ENCODE data around the gene SYTL2.
A peak's percentile ranks its signal among the peaks of the same experiment; 100 is the strongest.

SYTL2 gene

GRCh38 chr11:85718991-85719807, 91.7 kb downstream of the SYTL2 start:
- Histone ChIP-seq H3K4me1 (ENCODE audit: insufficient read depth, low read length) (peaks cover 31% of the 10 kb centered on the region), H3K4me3 (ENCODE audit: low read length) (peak overlapping the region; percentile 53), H3K36me3 (ENCODE audit: insufficient read depth, low read length) (no peaks in the 10 kb centered on the region), H3K27me3 (ENCODE audit: insufficient read depth, low read length) (no peaks in the 10 kb centered on the region), H2AFZ (ENCODE audit: low read depth, low read length) (peak overlapping the region; percentile 86), H3K9me3 (ENCODE audit: low read length) (no peaks in the 10 kb centered on the region)

DNA sequence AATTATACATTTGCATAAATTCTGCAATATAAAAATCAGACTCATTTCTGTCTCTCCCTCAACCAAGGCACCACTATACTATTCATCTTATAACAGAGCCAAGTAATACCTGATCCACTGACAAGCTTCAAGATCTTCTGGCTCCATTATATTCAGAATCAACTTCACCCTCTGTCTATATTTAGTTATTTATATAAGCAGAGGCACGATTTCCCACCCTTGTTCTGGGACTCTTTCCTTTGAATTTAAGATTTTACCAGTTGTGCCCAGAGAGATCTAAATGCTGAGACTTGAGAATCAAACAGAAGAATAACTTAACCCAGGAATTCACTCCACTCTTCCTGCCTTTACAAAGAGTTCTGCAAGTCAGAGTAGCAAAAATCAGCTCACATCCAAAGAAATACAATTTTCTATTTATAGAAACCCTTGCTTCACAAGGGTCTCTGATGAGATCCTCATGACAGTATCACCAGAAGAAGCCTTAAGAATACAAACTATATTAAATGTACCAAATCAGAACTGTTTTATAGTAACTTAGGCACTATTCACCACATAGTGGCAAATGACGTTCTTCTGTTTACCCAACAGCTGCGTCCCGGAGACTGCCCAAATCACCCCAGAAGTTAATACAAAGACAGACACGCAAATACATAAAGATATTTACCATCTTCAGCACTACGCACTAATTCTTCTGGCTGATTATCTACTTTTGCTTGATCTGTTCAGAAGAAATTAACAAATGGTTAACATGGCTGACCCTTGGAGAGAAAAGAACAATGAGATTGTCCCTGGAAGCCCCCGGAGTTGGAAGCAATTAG, 92.6 kb downstream of the SYTL2 start:
- Histone ChIP-seq H3K27me3 (ENCODE audit: insufficient read depth, low read length) (no peaks in the 10 kb centered on the region), H3K9me3 (ENCODE audit: low read length) (no peaks in the 10 kb centered on the region), H3K4me3 (ENCODE audit: low read length) (peak overlapping the region; percentile 53), H3K36me3 (ENCODE audit: insufficient read depth, low read length) (no peaks in the 10 kb centered on the region), H2AFZ (ENCODE audit: low read depth, low read length) (peak overlapping the region; percentile 86), H3K4me1 (ENCODE audit: insufficient read depth, low read length) (peaks cover 34% of the 10 kb centered on the region)

DNA sequence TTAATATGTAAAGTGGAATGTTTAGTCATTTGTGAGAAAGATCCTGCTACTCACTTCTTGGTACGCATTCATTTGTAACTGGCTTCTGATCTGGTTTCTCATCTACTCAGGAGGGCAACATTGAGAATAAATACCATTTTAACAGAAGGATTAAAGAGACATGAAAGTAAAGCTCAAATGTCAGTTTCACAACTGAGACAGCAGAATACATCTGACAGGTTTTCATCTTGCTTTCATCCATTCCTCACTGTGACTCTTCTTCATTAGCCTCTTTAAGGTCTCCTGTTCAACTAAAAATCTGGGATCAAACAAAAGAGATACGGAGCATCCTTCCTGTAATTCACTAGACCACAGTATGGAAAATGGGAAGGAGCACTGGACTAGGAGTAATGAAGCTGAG, 93.5 kb downstream of the SYTL2 start:
- H2AFZ ChIP-seq (ENCODE audit: low read depth, low read length): no peak overlapping the region

DNA sequence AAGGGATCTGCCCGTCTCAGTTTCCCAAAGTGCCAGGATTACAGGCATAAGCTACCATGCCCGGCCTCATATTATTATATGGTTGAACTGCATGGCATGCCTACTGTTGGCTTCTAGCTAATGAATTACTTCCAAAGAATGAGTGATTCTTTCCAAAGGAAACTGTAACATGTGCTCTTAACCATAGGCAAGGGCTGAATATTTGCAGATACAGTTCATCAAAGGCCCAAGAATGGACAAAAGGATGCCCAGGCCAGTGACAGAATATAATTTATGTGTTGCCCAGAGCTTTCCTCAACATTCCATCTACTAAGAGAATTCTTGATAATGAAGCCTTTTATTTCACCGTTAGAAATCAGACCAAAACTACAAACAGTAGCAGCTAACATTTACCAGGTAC, 98.0 kb downstream of the SYTL2 start:
- H3K36me3 ChIP-seq (ENCODE audit: insufficient read depth, low read length): no peaks in the 10 kb centered on the region
- no peaks in the 10 kb centered on the region for H3K27me3 ChIP-seq (ENCODE audit: insufficient read depth, low read length)
- no peaks in the 10 kb centered on the region for H3K9me3 ChIP-seq (ENCODE audit: low read length)
- no peak overlapping the region for H2AFZ ChIP-seq (ENCODE audit: low read depth, low read length)
- H3K4me3 ChIP-seq (ENCODE audit: low read length): no peak overlapping the region
- H3K4me1 ChIP-seq (ENCODE audit: insufficient read depth, low read length): peaks cover 25% of the 10 kb centered on the region

More for the DNA sequence above, 93.5 kb downstream of the SYTL2 start:
- Histone ChIP-seq H3K27me3 (ENCODE audit: insufficient read depth, low read length) (no peaks in the 10 kb centered on the region), H3K9me3 (ENCODE audit: low read length) (no peaks in the 10 kb centered on the region), H3K36me3 (ENCODE audit: insufficient read depth, low read length) (no peaks in the 10 kb centered on the region), H3K4me3 (ENCODE audit: low read length) (peak overlapping the region; percentile 53), H3K4me1 (ENCODE audit: insufficient read depth, low read length) (peaks cover 34% of the 10 kb centered on the region)

DNA sequence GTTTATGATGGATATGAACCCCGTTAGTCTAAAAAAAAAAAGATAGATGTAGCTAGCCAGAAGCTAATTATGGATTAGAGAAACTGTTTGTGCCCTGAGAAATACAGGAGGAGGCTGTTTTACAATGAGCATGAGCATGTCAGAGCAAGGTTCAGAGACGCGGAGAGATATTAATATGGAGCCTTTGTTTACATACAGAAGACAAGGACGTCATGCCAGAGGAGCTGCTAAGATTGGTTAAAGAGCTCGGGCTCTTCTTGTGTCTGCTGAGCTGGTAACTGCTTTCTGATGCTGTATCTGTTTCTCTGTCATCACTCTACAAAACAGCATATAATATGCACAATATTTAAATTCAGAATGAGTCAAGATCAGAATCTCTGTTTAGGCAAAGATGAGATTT, 100.0 kb downstream of the SYTL2 start:
- Histone ChIP-seq H3K36me3 (ENCODE audit: insufficient read depth, low read length) (no peaks in the 10 kb centered on the region), H3K4me3 (ENCODE audit: low read length) (no peak overlapping the region), H3K4me1 (ENCODE audit: insufficient read depth, low read length) (peaks cover 9% of the 10 kb centered on the region), H2AFZ (ENCODE audit: low read depth, low read length) (no peak overlapping the region), H3K27me3 (ENCODE audit: insufficient read depth, low read length) (no peaks in the 10 kb centered on the region), H3K9me3 (ENCODE audit: low read length) (no peaks in the 10 kb centered on the region)

- Histone ChIP-seq H2AFZ (ENCODE audit: low read depth, low read length) (no peak overlapping the region), H3K36me3 (ENCODE audit: insufficient read depth, low read length) (no peaks in the 10 kb centered on the region), H3K4me3 (ENCODE audit: low read length) (no peak overlapping the region), H3K9me3 (ENCODE audit: low read length) (no peaks in the 10 kb centered on the region), H3K4me1 (ENCODE audit: insufficient read depth, low read length) (peaks cover 9% of the 10 kb centered on the region), H3K27me3 (ENCODE audit: insufficient read depth, low read length) (no peaks in the 10 kb centered on the region)
Observed at GRCh38 chr11:85709941-85710702, 100.8 kb downstream of the SYTL2 start.

DNA sequence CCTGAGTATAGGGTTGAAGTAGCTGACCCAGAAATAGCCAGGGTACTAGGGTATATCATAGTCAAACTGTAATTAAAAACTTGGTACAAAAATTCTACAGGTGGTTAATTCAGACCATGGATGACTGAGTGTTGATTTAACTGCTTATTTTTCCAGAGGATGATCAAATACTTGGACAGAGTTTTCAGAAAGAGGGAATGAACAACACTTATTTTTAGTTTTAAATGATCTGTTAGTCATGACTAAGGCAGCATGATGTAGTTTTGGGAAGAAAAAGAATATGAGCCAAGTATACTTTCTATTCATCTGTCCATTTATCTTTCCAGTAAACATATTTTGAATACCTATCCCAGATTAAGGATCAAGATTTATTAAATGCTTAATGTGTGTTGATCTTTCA, 105.1 kb downstream of the SYTL2 start:
- Histone ChIP-seq H2AFZ (ENCODE audit: low read depth, low read length) (no peak overlapping the region), H3K36me3 (ENCODE audit: insufficient read depth, low read length) (no peaks in the 10 kb centered on the region), H3K27me3 (ENCODE audit: insufficient read depth, low read length) (no peaks in the 10 kb centered on the region), H3K9me3 (ENCODE audit: low read length) (no peaks in the 10 kb centered on the region), H3K4me1 (ENCODE audit: insufficient read depth, low read length) (no peaks in the 10 kb centered on the region), H3K4me3 (ENCODE audit: low read length) (no peak overlapping the region)

DNA sequence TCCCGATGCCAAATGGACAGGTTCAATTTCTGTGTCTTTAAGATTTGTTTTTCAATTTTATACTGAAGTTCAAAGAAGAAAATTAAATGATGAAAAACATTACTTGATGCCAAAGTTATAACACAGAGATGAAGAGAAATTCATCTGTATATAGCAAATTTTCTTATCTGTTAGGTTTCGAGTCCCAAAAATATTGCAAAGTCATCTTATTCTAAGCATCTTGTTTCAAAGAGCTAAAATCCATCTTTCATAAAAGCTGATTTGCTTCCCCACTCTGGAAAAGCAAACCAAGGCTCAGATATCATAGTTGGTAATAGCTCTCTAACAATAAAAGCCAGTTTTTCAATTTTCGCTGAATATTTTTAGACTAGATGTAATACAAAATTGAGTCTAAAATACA, 106.0 kb downstream of the SYTL2 start:
- Histone ChIP-seq H3K4me3 (ENCODE audit: low read length) (no peak overlapping the region), H3K4me1 (ENCODE audit: insufficient read depth, low read length) (no peaks in the 10 kb centered on the region), H3K9me3 (ENCODE audit: low read length) (no peaks in the 10 kb centered on the region)

DNA sequence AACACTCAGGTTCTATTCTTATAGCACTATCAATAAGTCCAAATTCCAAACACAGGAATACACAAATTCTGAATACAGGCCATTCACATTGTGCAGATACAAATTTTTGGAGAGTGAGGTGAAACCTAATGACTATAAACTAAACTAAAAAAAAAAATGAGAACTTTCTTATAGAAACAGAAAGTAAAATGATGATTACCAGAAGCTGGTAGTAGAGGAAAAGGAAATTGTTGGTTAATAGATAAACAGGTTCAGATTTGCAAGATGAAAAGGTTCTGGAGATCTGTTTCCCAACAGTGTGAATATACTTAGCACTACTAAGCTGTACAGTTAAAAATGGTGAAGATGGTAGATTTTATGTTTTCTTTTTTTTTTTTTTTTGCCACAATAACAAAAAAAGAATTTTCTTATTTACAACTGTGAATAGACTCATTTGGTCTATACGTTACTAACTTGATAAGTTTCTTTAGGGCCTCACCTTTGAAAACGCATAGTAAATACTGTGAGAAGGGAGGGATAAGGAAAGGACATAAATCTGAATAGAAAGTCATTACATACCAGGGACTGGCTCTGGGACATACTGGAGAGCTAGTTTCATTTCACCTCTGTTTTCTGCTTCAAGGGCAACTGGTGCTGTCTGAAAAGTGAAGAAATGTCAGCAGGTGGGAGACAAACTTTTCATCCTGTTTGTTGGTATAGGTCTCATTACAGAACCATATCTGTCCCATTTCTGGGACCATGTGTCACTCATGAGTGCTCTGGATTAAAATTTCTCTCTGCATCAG, 110.8 kb downstream of the SYTL2 start:
- H3K4me3 ChIP-seq (ENCODE audit: low read length): no peak overlapping the region
- H3K9me3 ChIP-seq (ENCODE audit: low read length): no peaks in the 10 kb centered on the region
- no peaks in the 10 kb centered on the region for H3K4me1 ChIP-seq (ENCODE audit: insufficient read depth, low read length)
- no peak overlapping the region for H2AFZ ChIP-seq (ENCODE audit: low read depth, low read length)
- peaks cover 4% of the 10 kb centered on the region for H3K36me3 ChIP-seq (ENCODE audit: insufficient read depth, low read length)
- H3K27me3 ChIP-seq (ENCODE audit: insufficient read depth, low read length): no peaks in the 10 kb centered on the region

More for the DNA sequence above, 106.0 kb downstream of the SYTL2 start:
- Histone ChIP-seq H3K36me3 (ENCODE audit: insufficient read depth, low read length) (peaks cover 2% of the 10 kb centered on the region), H2AFZ (ENCODE audit: low read depth, low read length) (no peak overlapping the region), H3K27me3 (ENCODE audit: insufficient read depth, low read length) (no peaks in the 10 kb centered on the region)

- H3K27me3 ChIP-seq (ENCODE audit: insufficient read depth, low read length): no peaks in the 10 kb centered on the region
Observed at GRCh38 chr11:85698195-85698594, 112.7 kb downstream of the SYTL2 start.

GRCh38 chr11:85697747-85698146, 113.2 kb downstream of the SYTL2 start:
- Histone ChIP-seq H2AFZ (ENCODE audit: low read depth, low read length) (no peak overlapping the region), H3K4me3 (ENCODE audit: low read length) (no peak overlapping the region), H3K36me3 (ENCODE audit: insufficient read depth, low read length) (peaks cover 4% of the 10 kb centered on the region), H3K27me3 (ENCODE audit: insufficient read depth, low read length) (no peaks in the 10 kb centered on the region), H3K9me3 (ENCODE audit: low read length) (no peaks in the 10 kb centered on the region), H3K4me1 (ENCODE audit: insufficient read depth, low read length) (no peaks in the 10 kb centered on the region)

More at GRCh38 chr11:85698195-85698594, 112.7 kb downstream of the SYTL2 start:
- Histone ChIP-seq H3K36me3 (ENCODE audit: insufficient read depth, low read length) (peaks cover 4% of the 10 kb centered on the region), H3K9me3 (ENCODE audit: low read length) (no peaks in the 10 kb centered on the region), H3K4me3 (ENCODE audit: low read length) (no peak overlapping the region), H2AFZ (ENCODE audit: low read depth, low read length) (no peak overlapping the region), H3K4me1 (ENCODE audit: insufficient read depth, low read length) (no peaks in the 10 kb centered on the region)

DNA sequence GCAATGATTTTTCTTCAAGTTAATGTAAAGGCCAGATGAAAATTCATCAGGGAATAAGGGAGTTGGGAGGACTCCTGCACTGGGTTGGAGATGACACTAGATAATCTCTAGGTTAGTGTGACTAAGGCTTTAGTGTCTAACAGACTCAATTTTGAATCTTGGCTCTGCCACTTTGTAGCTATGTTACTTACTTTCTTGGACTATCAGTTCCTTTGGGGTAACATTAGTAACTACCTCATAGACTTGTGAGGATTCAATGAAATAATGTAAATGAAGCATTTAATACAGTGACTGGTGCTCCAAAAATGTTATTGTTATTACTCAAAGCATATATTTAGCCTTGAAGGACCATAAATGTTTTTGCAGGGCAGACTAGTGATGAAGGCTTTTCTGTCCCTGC, 115.4 kb downstream of the SYTL2 start:
- Histone ChIP-seq H3K4me3 (ENCODE audit: low read length) (no peak overlapping the region), H3K4me1 (ENCODE audit: insufficient read depth, low read length) (no peaks in the 10 kb centered on the region), H3K36me3 (ENCODE audit: insufficient read depth, low read length) (peaks cover 4% of the 10 kb centered on the region), H3K27me3 (ENCODE audit: insufficient read depth, low read length) (no peaks in the 10 kb centered on the region), H3K9me3 (ENCODE audit: low read length) (no peaks in the 10 kb centered on the region), H2AFZ (ENCODE audit: low read depth, low read length) (no peak overlapping the region)
